Measurements from ENCODE around the gene HCN3.

HCN3 gene

GRCh38 chr1:155254714-155255242 lies 22.5 kb upstream of the HCN3 start:
- DNase-seq: peak in 1 of 2 experiments; percentile 77

- DNase-seq: peak; percentile 94 to 99
Observed at GRCh38 chr1:155255243-155256007, 21.8 kb upstream of the HCN3 start, which contains the start of gene ENTREP3. Gene ENTREP3 (minus strand): TSS chr1:155255483. CDS start chr1:155254877, 606 bp downstream.

- DNase-seq: no peak
Observed at GRCh38 chr1:155256058-155256852, 21.0 kb upstream of the HCN3 start.

GRCh38 chr1:155260276-155260675 lies 17.0 kb upstream of the HCN3 start:
- no peak for DNase-seq

GRCh38 chr1:155261493-155261851 lies 15.8 kb upstream of the HCN3 start:
- peak in 1 of 2 experiments; percentile 83 for DNase-seq

GRCh38 chr1:155261852-155262673 lies 15.2 kb upstream of the HCN3 start, which contains the start of gene SCAMP3:
Gene SCAMP3 (minus strand): TSS chr1:155262360. CDS start chr1:155262151, 209 bp downstream.
- peak; percentile 100 for DNase-seq

GRCh38 chr1:155263067-155263466 lies 14.2 kb upstream of the HCN3 start:
- DNase-seq: no peak

GRCh38 chr1:155266553-155266952 lies 10.7 kb upstream of the HCN3 start:
- no peak for DNase-seq

- DNase-seq: no peak
Observed at GRCh38 chr1:155267373-155267772, 9.9 kb upstream of the HCN3 start.

- DNase-seq: no peak
Observed at GRCh38 chr1:155268630-155269029, 8.6 kb upstream of the HCN3 start.

GRCh38 chr1:155269381-155269780 lies 7.9 kb upstream of the HCN3 start:
- no peak for DNase-seq

- peak; percentile 83 to 95 for DNase-seq
Observed at GRCh38 chr1:155272466-155273342, 4.6 kb upstream of the HCN3 start.

GRCh38 chr1:155273343-155274245 lies 3.7 kb upstream of the HCN3 start, which contains the start of gene CLK2:
Gene CLK2 (minus strand): TSS chr1:155273504. CDS start chr1:155270977, 2,527 bp downstream.
- DNase-seq: peak; percentile 99 to 100

- DNase-seq: peak; percentile 98 to 99
Observed at GRCh38 chr1:155277902-155278688, 832 bp downstream of the HCN3 start.

GRCh38 chr1:155278689-155279160 lies 1.5 kb downstream of the HCN3 start:
- no peak for DNase-seq

GRCh38 chr1:155279268-155279667 lies 2.0 kb downstream of the HCN3 start:
- no peak for DNase-seq

- DNase-seq: no peak
Observed at GRCh38 chr1:155282488-155283091, 5.3 kb downstream of the HCN3 start.

- DNase-seq: no peak
Observed at GRCh38 chr1:155284476-155284875, 7.2 kb downstream of the HCN3 start.

GRCh38 chr1:155285063-155285462 lies 7.8 kb downstream of the HCN3 start:
- no peak for DNase-seq
